Keratinocyte (primary cell): ENCODE measurements around the gene CBLL1. TPM values are rescaled to one million over a fixed set of nuclear protein-coding genes. Genes with fewer than 3 reads are reported as not detected.

Experiments used
- DNase-seq: peaks from one replicate; pipeline ENCODE4 v3.0.0-alpha.2; 2011; ENCODE audit warnings: low read depth, missing footprints, low spot score
- FAIRE-seq: peaks from 2 replicates; lab custom pipeline; 2011; peaks lifted over from hg19 to GRCh38; lab: Jason Lieb, UNC
- H2AFZ ChIP-seq: 2 replicates; pipeline ENCODE4 v1.6.0; 2012; ENCODE audit warnings: low read length, control low read depth, inconsistent platforms; ENCODE audit not compliant: control insufficient read depth
- H3K27ac ChIP-seq: 2 replicates; pipeline ENCODE4 v1.5.1; 2011; ENCODE audit warnings: low read length; ENCODE audit not compliant: control insufficient read depth, insufficient read depth
- H3K27me3 ChIP-seq: 3 replicates; pipeline ENCODE4 v1.6.0; 2011; ENCODE audit warnings: low read length; ENCODE audit not compliant: control insufficient read depth, insufficient read depth; ENCODE audit errors: extremely low read depth
- H3K36me3 ChIP-seq, 2 experiments: 2 replicates in 1 of 2; 3 replicates in 1 of 2; pipeline ENCODE4 v1.5.1; 2011; ENCODE audit warnings: low read length in 2 of 2, mild to moderate bottlenecking in 1 of 2; ENCODE audit not compliant: control insufficient read depth in 2 of 2, insufficient read depth in 2 of 2; ENCODE audit errors: extremely low read depth in 1 of 2
- H3K4me1 ChIP-seq: 3 replicates; pipeline ENCODE4 v1.5.1; 2011; ENCODE audit warnings: low read length; ENCODE audit not compliant: control insufficient read depth, insufficient read depth; ENCODE audit errors: extremely low read depth
- H3K4me2 ChIP-seq: 3 replicates; pipeline ENCODE4 v1.6.0; 2011; ENCODE audit warnings: low read depth, low read length; ENCODE audit not compliant: control insufficient read depth, insufficient read depth; ENCODE audit errors: extremely low read depth
- H3K4me3 ChIP-seq, 3 experiments: fragments of 200-600 bp in 1 of 3; sonication (generic) in 1 of 3; 2 replicates in 2 of 3; 3 replicates in 1 of 3; pipeline ENCODE4 v1.5.1; 2011 to 2016; ENCODE audit warnings: low read length in 3 of 3, mild to moderate bottlenecking in 3 of 3, control low read depth in 2 of 3, inconsistent platforms in 1 of 3, low read depth in 1 of 3, mixed read lengths in 1 of 3, mixed run types in 1 of 3, moderate library complexity in 1 of 3; ENCODE audit not compliant: control insufficient read depth in 2 of 3, insufficient read depth in 2 of 3; ENCODE audit errors: extremely low read depth in 1 of 3
- H3K79me2 ChIP-seq: 2 replicates; pipeline ENCODE4 v1.6.0; 2012; ENCODE audit warnings: low read length; ENCODE audit not compliant: control insufficient read depth, insufficient read depth
- H3K9ac ChIP-seq: 3 replicates; pipeline ENCODE4 v1.6.0; 2011; ENCODE audit warnings: low read length; ENCODE audit not compliant: control insufficient read depth, insufficient read depth; ENCODE audit errors: extremely low read depth
- H3K9me1 ChIP-seq: 3 replicates; pipeline ENCODE4 v1.6.0; 2011; ENCODE audit warnings: low read length; ENCODE audit not compliant: control insufficient read depth, insufficient read depth; ENCODE audit errors: extremely low read depth
- H3K9me3 ChIP-seq: 2 replicates; pipeline ENCODE4 v1.5.1; 2012; ENCODE audit warnings: low read depth, low read length; ENCODE audit not compliant: control insufficient read depth
- H4K20me1 ChIP-seq: 3 replicates; pipeline ENCODE4 v1.6.0; 2011; ENCODE audit warnings: low read length; ENCODE audit not compliant: control insufficient read depth, insufficient read depth; ENCODE audit errors: extremely low read depth
- EZH2 ChIP-seq: IDR thresholded peaks from one replicate; pipeline ENCODE4 v1.6.1; 2012; ENCODE audit warnings: inconsistent platforms, mild to moderate bottlenecking, low read length, moderate library complexity
- dilution Hi-C: fragments of 300-500 bp; cut with MboI; formaldehyde crosslinking; loops from one replicate; pipeline ENCODE4 v1.7.0; 2020; ENCODE audit warnings: low sequenced_read_pairs; ENCODE audit not compliant: extremely low pct_ligation_motif_present
- polyA plus RNA-seq, 5 experiments: library from polyadenylated mRNA; depleted of rRNA in 3 of 5; stranded (reverse) in 3 of 5; stranded (forward) in 1 of 5; unstranded in 1 of 5; fragments of >200 nt; gene quantifications; 1 replicate in 1 of 5; 2 replicates in 3 of 5; 3 replicates in 1 of 5; pipeline versions ENCODE4 v1.2.1 to v1.2.3, GENCODE V29; 2011 to 2012; ENCODE audit warnings: missing spikeins in 2 of 5, low read depth in 1 of 5, low replicate concordance in 1 of 5
- TF ChIP-seq, protein P1 (sequence below), 3 experiments: IDR thresholded peaks in 1 of 3; conservative IDR thresholded peaks in 1 of 3; optimal IDR thresholded peaks in 1 of 3; 2 replicates in 2 of 3; 3 replicates in 1 of 3; pipeline versions ENCODE3 to v1.5.1; 2011; ENCODE audit warnings: low read length in 3 of 3, mild to moderate bottlenecking in 3 of 3, moderate library complexity in 2 of 3, control low read depth in 1 of 3, inconsistent platforms in 1 of 3; ENCODE audit not compliant: insufficient read depth in 2 of 3; ENCODE audit errors: extremely low read depth in 1 of 3

CBLL1 gene
- polyA plus RNA-seq, 1 donor (not counting 4 experiments of a cell fraction or from before 2014, with no cell fraction given), result 15.3 TPM

DNA sequence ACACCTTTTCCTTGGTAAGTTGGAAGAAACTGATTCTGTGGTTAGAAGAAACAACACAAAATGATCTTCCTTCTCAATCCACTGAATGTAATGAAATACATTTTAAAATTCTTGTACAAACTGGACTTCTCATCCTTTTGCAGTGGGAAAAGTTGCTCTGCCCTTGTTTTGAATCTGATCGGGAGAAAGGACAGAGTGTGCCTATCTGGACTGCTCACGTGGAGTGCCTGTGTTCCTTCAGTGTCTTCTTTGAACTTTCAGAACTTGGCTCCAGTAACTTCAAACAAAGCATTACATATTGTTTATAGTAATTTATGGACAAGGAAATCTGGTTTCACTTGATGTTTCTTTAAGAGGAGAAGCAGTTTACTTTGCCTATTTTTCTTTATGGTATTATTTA, 42.0 kb downstream of the CBLL1 start:
- TF ChIP-seq, protein P1, sequence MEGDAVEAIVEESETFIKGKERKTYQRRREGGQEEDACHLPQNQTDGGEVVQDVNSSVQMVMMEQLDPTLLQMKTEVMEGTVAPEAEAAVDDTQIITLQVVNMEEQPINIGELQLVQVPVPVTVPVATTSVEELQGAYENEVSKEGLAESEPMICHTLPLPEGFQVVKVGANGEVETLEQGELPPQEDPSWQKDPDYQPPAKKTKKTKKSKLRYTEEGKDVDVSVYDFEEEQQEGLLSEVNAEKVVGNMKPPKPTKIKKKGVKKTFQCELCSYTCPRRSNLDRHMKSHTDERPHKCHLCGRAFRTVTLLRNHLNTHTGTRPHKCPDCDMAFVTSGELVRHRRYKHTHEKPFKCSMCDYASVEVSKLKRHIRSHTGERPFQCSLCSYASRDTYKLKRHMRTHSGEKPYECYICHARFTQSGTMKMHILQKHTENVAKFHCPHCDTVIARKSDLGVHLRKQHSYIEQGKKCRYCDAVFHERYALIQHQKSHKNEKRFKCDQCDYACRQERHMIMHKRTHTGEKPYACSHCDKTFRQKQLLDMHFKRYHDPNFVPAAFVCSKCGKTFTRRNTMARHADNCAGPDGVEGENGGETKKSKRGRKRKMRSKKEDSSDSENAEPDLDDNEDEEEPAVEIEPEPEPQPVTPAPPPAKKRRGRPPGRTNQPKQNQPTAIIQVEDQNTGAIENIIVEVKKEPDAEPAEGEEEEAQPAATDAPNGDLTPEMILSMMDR (optimal IDR thresholded peaks at IDR 0.05 in 1 of 3, IDR thresholded peaks at IDR 0.05 in 1 of 3, conservative IDR thresholded peaks at IDR 0.05 in 1 of 3; ENCODE audit: extremely low read depth in 1 of 3, insufficient read depth in 2 of 3, low read length in 3 of 3), result no peak
- TF ChIP-seq EZH2, result no peak
- Histone ChIP-seq H3K4me1 (no peaks in the 10 kb centered on the region), H3K9me3 (no peaks in the 10 kb centered on the region), H3K36me3 (no peaks in the 10 kb centered on the region), H4K20me1 (no peaks in the 10 kb centered on the region), H3K4me2 (no peak overlapping the region), H3K9ac (no peak overlapping the region), H3K4me3 (no peak overlapping the region), H2AFZ (no peak overlapping the region), H3K9me1 (no peaks in the 10 kb centered on the region), H3K27me3 (peaks cover 6% of the 10 kb centered on the region), H3K79me2 (no peaks in the 10 kb centered on the region), H3K27ac (no peak overlapping the region)
- DNase-seq (no peak), FAIRE-seq (no peak)
- dilution Hi-C loops, result no loop called here

DNA sequence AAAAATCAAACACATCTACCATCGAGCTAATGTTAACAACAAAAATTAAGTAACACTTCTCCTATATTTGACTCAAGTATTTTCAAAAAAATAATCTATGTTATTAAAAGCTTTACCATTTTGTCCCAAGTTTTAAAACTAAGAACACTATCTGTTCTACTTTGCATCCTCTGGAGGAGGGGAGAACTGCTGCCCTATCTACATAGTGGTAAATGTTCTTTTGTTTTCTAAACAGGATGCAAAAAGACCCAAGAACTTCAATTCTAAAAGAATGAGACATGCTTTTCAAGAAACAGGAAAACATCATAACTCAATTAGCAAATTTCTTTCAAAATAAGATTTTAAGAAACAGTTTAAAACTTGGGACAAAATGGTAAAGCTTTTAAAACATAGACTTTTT, 44.3 kb downstream of the CBLL1 start:
- H3K27me3 ChIP-seq, result peaks cover 6% of the 10 kb centered on the region
- FAIRE-seq (no peak), DNase-seq (no peak)
- no peaks in the 10 kb centered on the region for H4K20me1 ChIP-seq
- H3K4me3 ChIP-seq, result no peak overlapping the region
- dilution Hi-C loops, result no loop called here
- no peaks in the 10 kb centered on the region for H3K4me1 ChIP-seq
- no peak overlapping the region for H3K4me2 ChIP-seq
- H3K36me3 ChIP-seq, result no peaks in the 10 kb centered on the region
- no peak overlapping the region for H2AFZ ChIP-seq
- no peaks in the 10 kb centered on the region for H3K79me2 ChIP-seq
- no peak overlapping the region for H3K9ac ChIP-seq
- TF ChIP-seq EZH2, result no peak
- TF ChIP-seq, protein P1 (optimal IDR thresholded peaks at IDR 0.05 in 1 of 3, IDR thresholded peaks at IDR 0.05 in 1 of 3, conservative IDR thresholded peaks at IDR 0.05 in 1 of 3; ENCODE audit: extremely low read depth in 1 of 3, insufficient read depth in 2 of 3, low read length in 3 of 3), result no peak
- H3K9me1 ChIP-seq, result no peaks in the 10 kb centered on the region
- no peaks in the 10 kb centered on the region for H3K9me3 ChIP-seq
- no peak overlapping the region for H3K27ac ChIP-seq
